MCF 10A (cell line): ENCODE measurements around the gene P2RX2. TPM values are rescaled to one million over a fixed set of nuclear protein-coding genes. Genes with fewer than 3 reads are reported as not detected.

Experiments
- BruUV-seq: library from RNA; stranded (reverse); fragments of 400-500 nt; replicated peaks from 2 replicates; lab custom pipeline; 2021; lab: Mats Ljungman, UMichigan
- CTCF ChIA-PET: fragments of 300-600 bp; sonication (Branson Sonifier 250); formaldehyde crosslinking; extraction: SDS; loops from one replicate; lab custom pipeline; 2021; ENCODE audit warnings: antibody characterized with exemption, inconsistent platforms; lab: Yijun Ruan, JAX
- POLR2A ChIA-PET: fragments of 300-600, 350-650 bp; sonication (Branson Sonifier 250); formaldehyde crosslinking; extraction: SDS; loops from one replicate; lab custom pipeline; 2020; ENCODE audit warnings: antibody characterized with exemption, inconsistent platforms; lab: Yijun Ruan, JAX
- DNase-seq: peaks from one replicate; pipeline ENCODE4 v3.0.0-alpha.2; 2018; ENCODE audit not compliant: unreplicated experiment
- H3K27ac Mint-ChIP-seq: one replicate; pipeline ENCODE4 v1.8.0; 2022; ENCODE audit warnings: mild to moderate bottlenecking, low read depth, mixed read lengths; ENCODE audit not compliant: unreplicated experiment
- H3K27me3 Mint-ChIP-seq: one replicate; pipeline ENCODE4 v1.8.0; 2022; ENCODE audit warnings: mixed read lengths; ENCODE audit not compliant: insufficient read depth, unreplicated experiment
- H3K36me3 Mint-ChIP-seq: one replicate; pipeline ENCODE4 v1.8.0; 2022; ENCODE audit warnings: mild to moderate bottlenecking, moderate library complexity, mixed read lengths; ENCODE audit not compliant: insufficient read depth, unreplicated experiment
- H3K4me1 Mint-ChIP-seq: one replicate; pipeline ENCODE4 v1.8.0; 2022; ENCODE audit warnings: mixed read lengths; ENCODE audit not compliant: insufficient read depth, unreplicated experiment
- H3K4me3 Mint-ChIP-seq: one replicate; pipeline ENCODE4 v1.8.0; 2022; ENCODE audit warnings: mild to moderate bottlenecking, moderate library complexity, mixed read lengths; ENCODE audit not compliant: unreplicated experiment
- H3K9me3 Mint-ChIP-seq: one replicate; pipeline ENCODE4 v1.8.0; 2022; ENCODE audit warnings: mixed read lengths; ENCODE audit not compliant: unreplicated experiment
- intact Hi-C: fragments of 100-400 bp; cut with micrococcal nuclease; formaldehyde crosslinking; loops from 2 replicates; pipeline ENCODE4 v1.14.1; 2022
- total RNA-seq: library from RNA; stranded (reverse); gene quantifications from 2 replicates; pipeline ENCODE4 v1.2.3, GENCODE V29; 2022
- TF ChIP-seq, protein P1 (sequence below): fragments of 200-600 bp; IDR thresholded peaks from one replicate; pipeline ENCODE4 v1.8.0; 2022; ENCODE audit warnings: antibody characterized with exemption, mild to moderate bottlenecking; ENCODE audit not compliant: unreplicated experiment

P2RX2 gene
- total RNA-seq, 1 experiment from 2014 or later, result not detected

DNA sequence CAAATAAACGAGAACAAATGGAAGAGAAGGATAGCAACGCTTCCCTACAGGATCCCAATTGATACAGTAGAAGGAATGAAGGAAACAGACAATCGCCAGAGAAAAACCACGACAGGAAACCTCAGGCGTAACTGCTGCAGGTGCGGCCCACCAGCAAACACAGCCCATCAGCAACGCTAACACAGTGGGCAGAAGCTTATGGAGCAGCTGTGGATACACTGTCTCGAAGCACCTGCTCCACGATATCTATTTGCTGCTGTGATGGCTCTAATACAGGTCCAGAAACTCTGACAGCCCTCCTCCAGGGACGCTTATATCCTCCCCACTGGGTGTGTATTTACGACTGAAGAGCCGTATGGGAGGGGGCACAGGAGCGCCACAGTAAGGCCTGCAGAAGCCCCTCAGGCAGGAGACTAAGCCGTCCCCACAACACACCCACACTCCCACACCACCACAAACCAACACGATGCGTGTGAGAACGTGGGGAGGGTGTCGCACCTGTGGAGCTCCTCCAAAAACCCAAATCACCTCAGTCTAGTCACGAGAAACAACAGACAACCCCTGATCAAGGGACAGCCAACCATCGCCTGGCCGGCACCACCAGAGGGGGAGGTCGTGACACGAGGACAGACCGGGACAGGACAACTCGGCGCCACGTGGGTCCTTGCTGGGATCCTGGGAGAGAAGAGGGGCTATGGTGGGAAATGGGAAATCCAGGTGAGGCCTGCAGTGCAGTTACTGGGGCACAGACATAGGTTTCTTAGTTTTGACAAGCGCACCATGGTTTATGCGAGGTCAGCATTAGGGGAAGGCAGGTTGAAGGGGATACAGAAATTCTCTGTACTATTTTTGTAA lies 44.6 kb downstream of the P2RX2 start:
- DNase-seq, result no peak
- H3K27ac Mint-ChIP-seq, result no peak overlapping the region
- no peaks in the 10 kb centered on the region for H3K27me3 Mint-ChIP-seq
- H3K9me3 Mint-ChIP-seq, result no peaks in the 10 kb centered on the region
- TF ChIP-seq, protein P1, sequence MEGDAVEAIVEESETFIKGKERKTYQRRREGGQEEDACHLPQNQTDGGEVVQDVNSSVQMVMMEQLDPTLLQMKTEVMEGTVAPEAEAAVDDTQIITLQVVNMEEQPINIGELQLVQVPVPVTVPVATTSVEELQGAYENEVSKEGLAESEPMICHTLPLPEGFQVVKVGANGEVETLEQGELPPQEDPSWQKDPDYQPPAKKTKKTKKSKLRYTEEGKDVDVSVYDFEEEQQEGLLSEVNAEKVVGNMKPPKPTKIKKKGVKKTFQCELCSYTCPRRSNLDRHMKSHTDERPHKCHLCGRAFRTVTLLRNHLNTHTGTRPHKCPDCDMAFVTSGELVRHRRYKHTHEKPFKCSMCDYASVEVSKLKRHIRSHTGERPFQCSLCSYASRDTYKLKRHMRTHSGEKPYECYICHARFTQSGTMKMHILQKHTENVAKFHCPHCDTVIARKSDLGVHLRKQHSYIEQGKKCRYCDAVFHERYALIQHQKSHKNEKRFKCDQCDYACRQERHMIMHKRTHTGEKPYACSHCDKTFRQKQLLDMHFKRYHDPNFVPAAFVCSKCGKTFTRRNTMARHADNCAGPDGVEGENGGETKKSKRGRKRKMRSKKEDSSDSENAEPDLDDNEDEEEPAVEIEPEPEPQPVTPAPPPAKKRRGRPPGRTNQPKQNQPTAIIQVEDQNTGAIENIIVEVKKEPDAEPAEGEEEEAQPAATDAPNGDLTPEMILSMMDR, result no peak
- no TSS peak for BruUV-seq
- peaks cover 75% of the 10 kb centered on the region for H3K36me3 Mint-ChIP-seq
- no peaks in the 10 kb centered on the region for H3K4me1 Mint-ChIP-seq
- no peak overlapping the region for H3K4me3 Mint-ChIP-seq
- CTCF ChIA-PET, result interaction anchor here (0.6 to 0.7 kb wide), 3 partner anchors 17 to 177 kb away, joined by 3 to 5 read pairs (median 3); no protein-coding TSS in a partner anchor
- intact Hi-C loops, result no loop called here
- POLR2A ChIA-PET, result no interaction called here

DNA sequence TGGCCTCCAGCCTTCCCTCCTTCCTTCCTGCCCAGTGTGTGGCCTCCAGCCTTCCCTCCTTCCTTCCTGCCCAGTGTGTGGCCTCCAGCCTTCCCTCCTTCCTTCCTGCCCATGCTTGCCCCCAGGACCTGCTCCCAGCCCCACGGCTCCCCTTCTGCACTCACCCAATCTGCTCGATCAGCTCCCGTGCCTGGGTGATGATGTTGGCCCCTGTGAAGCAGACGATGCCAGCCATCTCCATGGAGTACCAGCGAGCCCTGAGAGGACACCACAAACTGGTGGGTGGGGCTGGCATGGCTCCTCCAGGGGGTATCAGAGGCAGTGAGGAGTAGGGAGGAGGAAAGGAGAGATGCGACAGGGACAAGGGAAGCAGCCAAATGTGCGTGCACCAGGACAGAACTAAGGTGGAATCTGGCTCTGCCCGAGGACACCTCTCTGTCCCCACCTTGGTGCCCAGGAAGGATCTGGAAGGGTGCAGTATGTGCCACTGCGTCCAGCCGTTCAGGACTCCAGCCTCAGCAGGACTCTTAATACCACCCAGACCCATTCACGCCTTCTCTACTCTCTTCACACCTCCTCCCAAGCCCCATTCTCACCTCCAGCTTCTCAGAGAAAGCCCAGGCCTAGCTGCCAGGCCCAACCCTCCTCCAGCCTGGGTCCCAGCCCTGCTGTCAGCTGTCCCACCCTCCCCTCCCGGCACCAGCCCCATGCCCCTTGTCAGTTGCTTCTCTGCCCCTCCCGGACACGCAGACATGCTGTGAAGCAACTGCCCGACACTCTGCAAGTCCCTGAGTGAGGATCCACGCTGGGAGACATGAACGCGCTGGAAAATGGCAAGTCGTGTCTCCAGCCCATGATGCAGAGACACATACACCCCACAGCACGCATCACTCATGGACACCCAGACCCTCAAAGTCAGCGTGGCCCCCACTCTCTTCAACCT lies 45.9 kb downstream of the P2RX2 start:
- ChIA-PET POLR2A (no interaction called here), CTCF (interaction anchor here (0.7 kb wide), 1 partner anchor 97 kb away, joined by 5 read pairs; no protein-coding TSS in a partner anchor)
- H3K9me3 Mint-ChIP-seq, result no peaks in the 10 kb centered on the region
- intact Hi-C loops, result no loop called here
- no peak overlapping the region for H3K4me3 Mint-ChIP-seq
- H3K27me3 Mint-ChIP-seq, result no peaks in the 10 kb centered on the region
- DNase-seq, result no peak
- H3K4me1 Mint-ChIP-seq, result no peaks in the 10 kb centered on the region
- peaks cover 72% of the 10 kb centered on the region for H3K36me3 Mint-ChIP-seq
- H3K27ac Mint-ChIP-seq, result no peak overlapping the region
- BruUV-seq, result no TSS peak
- TF ChIP-seq, protein P1, result no peak

DNA sequence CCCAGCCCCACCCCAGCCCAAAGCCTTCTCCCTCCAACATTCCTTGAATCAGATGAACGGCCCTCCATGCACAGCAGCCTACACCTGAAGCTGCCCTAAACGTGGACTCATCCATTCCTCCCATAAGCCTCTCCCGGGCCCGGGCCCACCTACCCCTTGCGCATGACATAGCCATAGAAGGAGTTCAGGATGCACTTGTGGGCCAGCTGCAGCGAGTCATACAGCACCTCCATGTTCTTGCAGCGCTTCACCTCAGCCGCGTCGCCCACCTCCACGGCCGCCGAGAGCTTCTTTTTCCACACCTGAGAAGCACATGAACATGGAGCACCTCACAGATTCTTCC lies 46.5 kb downstream of the P2RX2 start:
- intact Hi-C loops, result no loop called here
- no peak overlapping the region for H3K27ac Mint-ChIP-seq
- ChIA-PET CTCF (no interaction called here), POLR2A (no interaction called here)
- no TSS peak for BruUV-seq
- H3K27me3 Mint-ChIP-seq, result no peaks in the 10 kb centered on the region
- no peak overlapping the region for H3K4me3 Mint-ChIP-seq
- H3K4me1 Mint-ChIP-seq, result no peaks in the 10 kb centered on the region
- DNase-seq, result no peak
- H3K36me3 Mint-ChIP-seq, result peaks cover 76% of the 10 kb centered on the region
- TF ChIP-seq, protein P1, result no peak
- no peaks in the 10 kb centered on the region for H3K9me3 Mint-ChIP-seq

DNA sequence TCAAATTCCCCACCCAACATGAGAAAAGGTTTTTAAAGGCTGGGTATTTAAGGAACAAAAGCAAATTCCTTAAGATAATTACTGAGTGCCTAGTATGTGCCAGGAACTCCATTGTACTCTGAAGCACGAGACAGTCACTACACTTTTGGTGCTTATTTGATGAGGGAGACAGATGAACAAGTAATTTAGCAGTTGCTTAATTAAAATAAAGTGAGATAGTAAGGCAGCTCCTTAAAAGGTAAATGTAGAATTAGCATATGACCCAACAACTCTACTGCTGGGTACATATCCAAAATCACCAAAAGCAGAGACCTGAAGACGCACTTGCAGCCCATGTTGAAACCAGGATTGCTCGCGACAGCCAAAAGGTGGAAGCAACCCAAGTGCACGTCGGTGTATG lies 47.2 kb downstream of the P2RX2 start:
- ChIA-PET POLR2A (no interaction called here), CTCF (no interaction called here)
- BruUV-seq, result no TSS peak
- Mint-ChIP-seq H3K27me3 (no peaks in the 10 kb centered on the region), H3K4me3 (no peak overlapping the region), H3K36me3 (peaks cover 72% of the 10 kb centered on the region), H3K9me3 (no peaks in the 10 kb centered on the region), H3K27ac (no peak overlapping the region), H3K4me1 (no peaks in the 10 kb centered on the region)
- DNase-seq, result no peak
- TF ChIP-seq, protein P1, result no peak
- intact Hi-C loops, result no loop called here
